Activated CD4-positive, CD25-positive, alpha-beta regulatory T cell treated with anti-CD3 and anti-CD28 coated beads, Interleukin-2, amount 50 U/mL, for 72 hours (primary cell): Measurements from ENCODE around the gene CUX1.
"Not testable (repeated sequence)": the region's sequence is repeated elsewhere in the genome, so short reads cannot be mapped to it uniquely, and the experiment has no call there.

ENCODE experiments used
- DNase-seq: peaks from one replicate; pipeline ENCODE4 v3.0.0; 2021

The CUX1 gene

DNA sequence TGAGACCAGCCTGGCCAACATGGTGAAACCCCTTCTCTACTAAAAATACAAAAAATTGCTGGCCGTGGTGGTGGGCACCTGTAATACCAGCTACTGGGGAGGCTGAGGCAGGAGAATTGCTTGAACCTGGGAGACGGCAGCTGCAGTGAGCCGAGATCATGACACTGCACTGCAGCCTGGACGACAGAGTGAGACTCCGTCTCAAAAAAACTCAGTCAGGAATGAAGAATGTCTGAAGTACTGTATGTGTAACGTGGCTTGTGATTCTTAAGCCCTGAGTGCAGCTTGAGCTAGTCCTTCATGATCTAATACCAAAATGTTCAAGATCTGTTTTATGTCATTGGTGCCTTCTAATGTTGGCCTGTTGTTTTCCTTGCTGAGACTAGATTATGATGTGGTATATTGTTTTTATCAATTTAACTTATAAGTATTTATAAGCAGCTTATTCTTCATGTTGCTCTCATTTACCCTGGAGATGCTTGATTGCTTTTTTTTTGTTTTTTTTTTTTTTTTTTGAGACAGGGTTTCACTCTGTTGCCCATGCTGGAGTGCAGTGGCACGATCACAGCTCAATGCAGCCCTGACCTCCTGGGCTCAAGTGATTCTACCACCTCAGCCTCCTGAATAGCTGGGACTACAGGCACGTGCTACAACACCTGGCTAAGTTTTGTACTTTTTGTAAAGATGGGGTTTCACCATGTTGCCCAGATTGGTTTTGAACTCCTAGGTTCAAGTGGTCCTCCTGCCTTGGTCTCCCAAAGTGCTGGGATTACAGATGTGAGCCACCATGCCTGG is 513.4 kb downstream of the CUX1 start:
- DNase-seq = not testable (repeated sequence)
